Activated T-cell treated with anti-CD3 and anti-CD28 coated beads, Interleukin-2, amount 50 U/mL, for 72 hours (primary cell): ENCODE results near the gene ACY1. TPM values are rescaled to one million over a fixed set of nuclear protein-coding genes. Genes with fewer than 3 reads are reported as not detected.

Experiments
- ATAC-seq, 2 donors: fragments of 150-1000 bp; cut with Tn5 transposase; replicated peaks in 1 of 2; 2 replicates each; pipeline ENCODE4 v1.10.0; 2021; ENCODE audit warnings: moderate library complexity in 2 of 2, mild to moderate bottlenecking in 1 of 2
- DNase-seq, 2 donors: peaks; one replicate each; pipeline ENCODE4 v3.0.0; 2021 to 2022; ENCODE audit warnings: mixed read lengths in 1 of 2
- H3K27ac Mint-ChIP-seq: one replicate; pipeline ENCODE4 v1.8.0; 2022; ENCODE audit warnings: mild to moderate bottlenecking, moderate library complexity, mixed read lengths
- H3K27me3 Mint-ChIP-seq: one replicate; pipeline ENCODE4 v1.8.0; 2022; ENCODE audit warnings: low read depth, mixed read lengths
- H3K36me3 Mint-ChIP-seq, 2 donors: one replicate each; pipeline ENCODE4 v1.8.0; 2022; ENCODE audit warnings: mixed read lengths in 2 of 2, mild to moderate bottlenecking in 1 of 2; ENCODE audit not compliant: insufficient read depth in 2 of 2
- H3K4me1 Mint-ChIP-seq: one replicate; pipeline ENCODE4 v1.8.0; 2022; ENCODE audit warnings: low read depth, mixed read lengths
- H3K4me3 Mint-ChIP-seq, 2 donors: one replicate each; pipeline ENCODE4 v1.8.0; 2022; ENCODE audit warnings: mild to moderate bottlenecking in 2 of 2, mixed read lengths in 2 of 2, moderate library complexity in 2 of 2
- H3K9me3 Mint-ChIP-seq, 2 donors: one replicate each; pipeline ENCODE4 v1.8.0; 2022; ENCODE audit warnings: mixed read lengths in 2 of 2
- total RNA-seq, 2 donors: library from RNA; stranded (reverse); gene quantifications; one replicate each; pipeline ENCODE4 v1.2.3, GENCODE V29; 2022

Gene ACY1
- total RNA-seq, 2 donors from 2014 or later, result 30.2 to 42.4 TPM

DNA sequence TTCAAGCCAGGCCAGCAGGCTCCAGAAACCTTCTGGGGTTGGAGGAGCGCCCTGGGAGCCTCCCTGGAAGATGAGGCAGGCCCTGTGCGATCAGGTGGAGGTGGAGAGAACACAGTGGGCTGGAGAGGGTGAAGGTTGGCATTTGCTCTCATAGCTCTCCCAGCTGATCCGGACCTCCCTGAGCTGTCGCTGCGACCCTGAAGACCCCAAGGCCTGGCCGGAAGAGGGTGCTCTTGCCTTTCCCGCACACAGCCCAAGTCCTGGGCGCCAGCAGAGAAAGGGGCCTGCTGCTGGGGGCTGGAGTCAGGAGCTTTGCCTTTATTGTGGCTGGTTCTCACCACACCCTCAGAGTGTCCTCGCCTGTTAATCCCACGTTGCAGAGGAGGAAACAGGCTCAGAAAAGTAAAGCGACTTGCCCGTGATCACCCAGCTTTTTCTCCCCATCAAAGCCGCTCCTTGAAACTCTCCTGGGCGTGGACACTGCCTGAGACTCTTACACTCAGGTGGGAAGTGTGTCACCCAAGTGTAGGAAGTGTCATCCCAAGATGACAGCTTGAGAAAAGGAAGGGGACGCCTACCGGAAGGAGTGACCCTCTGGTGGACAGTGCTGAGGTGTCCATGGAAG, 20.9 kb downstream of the ACY1 start:
- no peak for DNase-seq
- Mint-ChIP-seq H3K9me3 (no peaks in the 10 kb centered on the region), H3K36me3 (no peaks in the 10 kb centered on the region), H3K27me3 (no peaks in the 10 kb centered on the region), H3K27ac (no peak overlapping the region), H3K4me3 (no peak overlapping the region), H3K4me1 (peaks cover 8% of the 10 kb centered on the region)
- no peak for ATAC-seq

DNA sequence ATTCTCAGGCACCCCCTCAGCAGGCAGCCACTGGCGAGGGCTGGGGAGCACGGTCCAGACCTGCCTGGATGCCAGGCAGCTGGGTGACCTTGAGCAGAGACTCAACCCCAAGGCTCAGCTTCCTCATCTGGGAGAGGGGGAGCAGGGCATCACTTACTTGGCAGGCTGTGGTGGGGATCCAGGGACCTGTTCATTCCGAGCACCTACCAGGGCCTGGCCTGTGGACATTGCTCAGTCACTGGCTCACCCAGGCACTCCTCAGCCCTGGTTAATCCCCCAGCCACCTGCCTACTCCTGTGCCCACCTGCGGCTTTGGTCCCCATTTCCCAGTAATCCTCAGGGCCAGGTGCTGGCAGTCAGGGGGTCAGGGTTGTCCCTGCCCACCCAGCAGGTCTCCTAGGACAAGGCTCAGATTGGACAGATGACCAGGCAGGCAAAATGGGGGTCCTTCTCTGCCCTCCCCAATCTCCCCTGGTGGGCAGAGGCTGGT, 21.6 kb downstream of the ACY1 start:
- Mint-ChIP-seq H3K36me3 (no peaks in the 10 kb centered on the region), H3K4me1 (peaks cover 8% of the 10 kb centered on the region), H3K4me3 (no peak overlapping the region), H3K27ac (no peak overlapping the region), H3K9me3 (no peaks in the 10 kb centered on the region), H3K27me3 (no peaks in the 10 kb centered on the region)
- ATAC-seq (no peak), DNase-seq (no peak)

DNA sequence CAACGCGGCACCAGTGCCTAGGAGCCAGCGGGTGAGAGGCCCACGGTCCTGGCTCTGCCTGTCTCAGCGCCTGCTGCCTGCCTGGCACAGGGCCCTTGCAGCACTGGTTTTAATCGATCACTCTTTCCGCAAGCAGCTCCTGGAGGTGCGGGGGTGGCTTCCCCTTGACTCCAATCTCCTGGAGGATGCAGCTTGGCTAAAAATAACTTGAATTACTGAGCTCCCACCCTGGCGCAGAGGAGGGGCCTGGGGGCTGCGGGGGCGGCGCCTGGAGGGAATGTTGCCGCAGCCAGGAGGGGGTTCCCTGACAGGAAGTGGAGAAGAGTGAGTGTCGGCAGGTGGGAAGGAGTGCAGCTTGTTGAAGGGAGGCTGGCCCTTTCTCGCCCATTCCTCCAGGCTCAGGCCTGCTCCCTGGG, 22.2 kb downstream of the ACY1 start:
- H3K36me3 Mint-ChIP-seq, result no peaks in the 10 kb centered on the region
- H3K27ac Mint-ChIP-seq, result no peak overlapping the region
- no peak for DNase-seq
- H3K4me3 Mint-ChIP-seq, result peak overlapping the region in 1 of 2 donors; percentile 29
- no peaks in the 10 kb centered on the region for H3K27me3 Mint-ChIP-seq
- H3K4me1 Mint-ChIP-seq, result peaks cover 8% of the 10 kb centered on the region
- H3K9me3 Mint-ChIP-seq, result no peaks in the 10 kb centered on the region
- no peak for ATAC-seq

DNA sequence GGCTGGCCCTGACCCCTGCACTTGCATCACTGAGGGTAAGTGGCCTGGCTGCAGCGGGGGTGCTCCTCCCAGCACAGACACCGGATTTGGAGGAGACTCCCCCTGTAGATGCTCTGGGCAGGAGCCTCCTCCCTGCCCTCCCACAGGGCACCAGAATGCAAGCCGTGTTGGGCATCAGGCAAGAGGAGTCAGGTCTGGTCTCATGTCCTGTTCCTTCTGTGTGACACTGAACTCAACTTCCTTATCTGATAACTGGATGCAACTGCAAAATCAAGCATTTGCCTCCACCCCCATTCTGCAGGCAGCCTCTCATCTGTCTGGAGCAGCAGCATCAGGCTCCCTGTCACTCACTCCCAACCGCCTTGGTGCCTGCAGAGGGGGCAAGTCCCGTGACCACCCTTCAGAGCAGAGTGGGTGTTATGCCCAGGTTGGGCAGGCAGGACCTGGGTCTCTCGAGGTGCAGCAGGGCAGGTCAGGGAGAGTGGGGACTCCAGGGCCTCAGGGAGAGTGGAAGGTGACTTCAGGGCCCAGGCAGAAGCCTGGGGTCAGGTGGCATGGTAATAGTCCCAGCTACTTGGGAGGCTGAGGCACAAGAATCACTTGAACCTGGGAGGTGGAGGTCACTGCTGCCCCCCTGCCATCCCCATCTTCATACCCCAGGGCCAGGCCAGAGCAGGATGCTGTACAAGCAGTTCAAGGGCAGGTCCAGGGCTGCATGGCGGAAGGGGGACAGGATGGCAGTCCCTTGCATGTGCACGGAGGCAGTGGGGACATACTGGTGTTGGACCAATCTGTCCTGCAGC, 22.9 kb downstream of the ACY1 start:
- Mint-ChIP-seq H3K36me3 (no peaks in the 10 kb centered on the region), H3K4me3 (no peak overlapping the region), H3K9me3 (no peaks in the 10 kb centered on the region), H3K27ac (no peak overlapping the region), H3K27me3 (no peaks in the 10 kb centered on the region), H3K4me1 (peaks cover 8% of the 10 kb centered on the region)
- ATAC-seq (no peak), DNase-seq (no peak)

DNA sequence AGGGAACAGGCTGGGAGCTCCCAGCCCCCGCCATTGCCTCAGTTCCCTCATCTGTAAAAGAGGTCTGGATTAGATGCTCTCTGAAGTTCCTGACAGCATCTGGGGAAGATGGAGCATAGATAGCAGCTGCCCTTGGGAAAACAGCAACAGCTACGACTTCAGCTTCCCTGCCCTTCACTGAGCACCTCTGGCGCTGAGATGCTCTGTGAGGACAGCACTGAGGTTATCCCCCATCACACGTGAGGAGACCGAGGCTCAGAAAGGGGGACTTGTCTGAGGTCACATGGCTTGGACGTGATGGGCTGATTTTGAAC, 23.4 kb downstream of the ACY1 start:
- Mint-ChIP-seq H3K4me3 (no peak overlapping the region), H3K9me3 (no peaks in the 10 kb centered on the region), H3K36me3 (no peaks in the 10 kb centered on the region), H3K27me3 (no peaks in the 10 kb centered on the region), H3K27ac (no peak overlapping the region), H3K4me1 (peaks cover 8% of the 10 kb centered on the region)
- DNase-seq (no peak), ATAC-seq (no peak)

DNA sequence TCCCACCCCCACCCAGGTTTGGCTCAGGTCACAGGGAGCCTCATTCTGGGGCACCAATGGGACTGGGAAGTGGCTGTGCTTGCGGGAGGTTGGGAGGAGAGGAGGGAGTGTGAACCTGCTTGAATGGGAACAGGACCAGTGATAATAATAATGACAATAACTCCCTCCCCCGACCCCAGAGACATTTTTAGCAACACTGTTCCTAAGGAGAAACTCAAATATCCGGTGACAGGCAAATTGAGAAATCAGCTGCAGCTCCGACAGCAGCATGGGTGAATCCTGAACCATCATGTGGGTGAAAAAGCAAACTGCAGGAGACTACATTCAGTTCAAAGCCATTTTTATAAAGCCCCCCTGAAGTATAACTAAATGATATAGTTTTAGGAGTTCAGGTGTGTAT, 24.0 kb downstream of the ACY1 start:
- DNase-seq (no peak), ATAC-seq (no peak)
- no peaks in the 10 kb centered on the region for H3K9me3 Mint-ChIP-seq
- no peaks in the 10 kb centered on the region for H3K27me3 Mint-ChIP-seq
- H3K4me3 Mint-ChIP-seq, result no peak overlapping the region
- H3K36me3 Mint-ChIP-seq, result no peaks in the 10 kb centered on the region
- peaks cover 8% of the 10 kb centered on the region for H3K4me1 Mint-ChIP-seq
- no peak overlapping the region for H3K27ac Mint-ChIP-seq

DNA sequence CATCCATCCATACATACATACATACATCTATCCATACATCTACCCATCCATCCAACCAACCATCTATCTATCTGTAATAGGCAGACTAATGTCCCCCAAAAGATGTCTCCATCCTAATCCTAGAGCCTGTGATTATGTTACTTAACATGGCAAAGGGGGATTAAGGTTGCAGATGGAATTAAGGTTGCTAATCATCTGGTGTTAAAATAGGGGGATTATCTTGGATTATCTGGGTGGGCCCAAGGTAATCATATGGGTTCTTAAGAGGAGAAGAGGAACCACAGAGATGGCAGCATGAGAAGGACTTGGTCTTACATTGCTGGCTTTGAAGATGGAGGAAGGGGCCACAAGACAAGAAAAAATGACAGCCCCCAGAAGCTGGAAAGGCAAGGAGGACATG, 27.1 kb downstream of the ACY1 start:
- no peak overlapping the region for H3K4me3 Mint-ChIP-seq
- no peak overlapping the region for H3K27ac Mint-ChIP-seq
- DNase-seq, result no peak
- no peaks in the 10 kb centered on the region for H3K36me3 Mint-ChIP-seq
- H3K9me3 Mint-ChIP-seq, result no peaks in the 10 kb centered on the region
- H3K4me1 Mint-ChIP-seq, result peaks cover 8% of the 10 kb centered on the region
- H3K27me3 Mint-ChIP-seq, result no peaks in the 10 kb centered on the region
- no peak for ATAC-seq

DNA sequence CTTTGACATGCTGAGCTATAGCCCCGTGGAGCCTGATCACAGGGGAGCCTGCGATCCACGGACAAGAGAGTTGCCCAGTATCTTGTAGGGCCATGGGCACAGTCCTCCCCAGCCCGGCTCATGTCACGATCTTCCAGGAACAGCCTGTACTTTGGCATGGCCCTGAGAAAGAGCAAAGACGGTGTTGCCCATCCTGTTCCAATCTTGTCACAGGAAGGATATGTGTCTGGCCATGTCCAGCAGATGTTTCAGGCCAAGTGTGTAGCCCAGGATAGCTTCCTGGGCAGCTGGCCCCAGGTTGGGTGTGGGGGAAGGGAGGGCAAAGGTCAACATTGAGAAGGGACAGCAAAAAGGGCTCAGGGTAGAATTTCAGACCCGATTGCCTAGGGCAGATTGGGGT, 29.4 kb downstream of the ACY1 start:
- no peak overlapping the region for H3K27ac Mint-ChIP-seq
- no peak overlapping the region for H3K4me3 Mint-ChIP-seq
- H3K27me3 Mint-ChIP-seq, result no peaks in the 10 kb centered on the region

DNA sequence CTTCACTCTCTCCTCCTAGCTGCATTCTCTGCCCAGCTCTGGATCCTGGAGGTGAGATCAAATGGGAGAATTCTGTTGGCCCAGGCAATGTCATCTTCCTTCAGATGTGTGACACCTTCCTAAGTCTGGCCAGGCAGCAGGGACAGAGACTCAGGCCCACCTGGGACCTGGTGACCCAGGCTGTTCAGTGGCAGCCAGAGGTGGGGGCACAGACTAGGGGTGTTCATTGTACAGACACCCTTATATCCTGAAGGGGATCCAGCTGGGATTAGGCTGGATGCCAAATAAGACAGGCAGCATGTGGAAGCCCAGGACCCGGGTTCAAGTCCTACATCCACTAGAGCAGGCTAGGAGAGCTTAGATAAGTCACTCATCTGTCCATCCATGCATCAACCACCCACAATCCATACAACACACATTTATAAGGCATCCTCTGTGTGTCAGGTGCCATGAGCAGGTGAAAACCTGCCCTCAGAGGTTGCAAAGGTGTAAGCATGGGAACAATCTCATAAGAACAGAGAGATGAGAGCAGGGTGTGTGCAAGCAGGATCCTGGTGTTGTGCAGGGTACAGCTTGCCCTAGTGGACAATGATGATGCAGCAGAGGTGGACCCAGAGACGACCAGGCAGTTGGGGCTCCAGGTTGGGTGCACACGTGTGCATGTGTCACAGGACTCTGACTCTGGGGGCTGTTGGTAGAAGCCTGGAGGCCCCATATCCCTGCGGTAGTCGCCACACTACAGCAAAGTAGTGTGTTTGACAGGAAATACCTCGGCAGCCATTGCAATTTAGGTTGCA, 30.7 kb downstream of the ACY1 start:
- no peak for ATAC-seq
- no peaks in the 10 kb centered on the region for H3K36me3 Mint-ChIP-seq
- H3K27me3 Mint-ChIP-seq, result no peaks in the 10 kb centered on the region
- DNase-seq, result no peak
- H3K4me3 Mint-ChIP-seq, result no peak overlapping the region
- no peak overlapping the region for H3K27ac Mint-ChIP-seq
- H3K9me3 Mint-ChIP-seq, result no peaks in the 10 kb centered on the region
- no peaks in the 10 kb centered on the region for H3K4me1 Mint-ChIP-seq

More for the DNA sequence above, 29.4 kb downstream of the ACY1 start:
- DNase-seq (no peak), ATAC-seq (no peak)
- Mint-ChIP-seq H3K36me3 (no peaks in the 10 kb centered on the region), H3K4me1 (no peaks in the 10 kb centered on the region), H3K9me3 (no peaks in the 10 kb centered on the region)

DNA sequence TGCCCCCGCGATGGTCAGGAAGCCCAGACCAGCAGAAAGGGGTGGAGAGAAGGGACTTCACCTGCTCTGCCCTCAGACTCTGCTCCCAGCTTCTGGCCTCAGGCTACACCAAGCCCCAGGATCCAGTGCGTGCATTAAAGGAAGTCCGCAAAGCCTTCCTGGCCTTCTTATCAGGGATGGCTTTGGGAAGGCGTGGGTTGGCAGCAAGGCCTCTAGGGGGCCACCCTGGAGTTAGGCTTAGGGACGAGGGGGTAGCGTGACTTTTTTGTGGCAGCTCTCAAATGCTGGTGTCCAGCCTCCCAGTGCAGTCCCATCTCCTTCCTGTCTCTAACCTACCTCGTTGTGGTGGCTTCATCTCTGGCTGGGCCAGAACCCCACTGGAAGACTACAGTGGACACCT, 31.3 kb downstream of the ACY1 start:
- H3K4me1 Mint-ChIP-seq, result no peaks in the 10 kb centered on the region
- DNase-seq (no peak), ATAC-seq (no peak)
- no peaks in the 10 kb centered on the region for H3K9me3 Mint-ChIP-seq
- no peak overlapping the region for H3K27ac Mint-ChIP-seq
- no peaks in the 10 kb centered on the region for H3K36me3 Mint-ChIP-seq
- H3K27me3 Mint-ChIP-seq, result no peaks in the 10 kb centered on the region
- H3K4me3 Mint-ChIP-seq, result no peak overlapping the region

DNA sequence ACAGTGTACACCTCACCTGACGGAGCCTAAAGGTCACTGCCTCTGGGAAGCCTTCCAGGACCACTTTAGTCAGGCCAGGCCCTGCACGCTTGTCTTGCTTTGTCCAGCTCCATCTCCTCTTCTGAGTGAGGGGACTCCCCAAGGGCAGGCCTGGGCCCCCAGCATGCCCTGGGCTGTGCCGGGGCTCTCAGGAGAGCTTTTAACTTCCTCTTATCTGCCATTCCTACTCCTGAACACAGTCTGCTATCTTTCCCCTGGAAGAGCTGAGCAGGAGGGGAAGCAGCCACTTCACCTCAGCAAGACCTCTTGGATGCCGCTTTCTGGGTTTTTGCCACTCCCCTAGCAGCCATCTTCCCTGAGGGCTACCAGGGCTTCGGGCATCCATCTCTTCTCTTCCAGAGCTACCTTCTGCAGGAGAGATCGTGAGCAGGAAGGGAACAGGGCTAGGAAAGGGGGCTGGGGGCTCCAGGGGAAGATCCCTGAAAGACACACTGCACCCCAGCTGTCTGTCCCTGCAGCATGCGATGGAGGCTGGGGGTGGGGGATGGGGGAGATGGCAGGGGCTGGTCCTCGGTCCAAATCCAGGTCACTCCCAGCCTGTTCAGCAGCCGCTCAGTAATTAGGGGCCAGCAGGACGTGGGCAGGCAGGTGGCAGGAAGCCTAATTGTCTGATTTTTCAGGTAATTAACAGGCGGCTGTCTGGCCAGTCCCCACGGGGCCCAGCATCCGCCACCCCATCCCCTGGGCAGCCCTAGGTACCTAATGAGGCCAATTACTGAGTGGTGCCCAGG, 32.3 kb downstream of the ACY1 start:
- ATAC-seq, result no peak
- H3K36me3 Mint-ChIP-seq, result no peaks in the 10 kb centered on the region
- DNase-seq, result no peak
- no peak overlapping the region for H3K27ac Mint-ChIP-seq
- no peaks in the 10 kb centered on the region for H3K27me3 Mint-ChIP-seq
- H3K9me3 Mint-ChIP-seq, result no peaks in the 10 kb centered on the region
- H3K4me3 Mint-ChIP-seq, result no peak overlapping the region
- H3K4me1 Mint-ChIP-seq, result no peaks in the 10 kb centered on the region

DNA sequence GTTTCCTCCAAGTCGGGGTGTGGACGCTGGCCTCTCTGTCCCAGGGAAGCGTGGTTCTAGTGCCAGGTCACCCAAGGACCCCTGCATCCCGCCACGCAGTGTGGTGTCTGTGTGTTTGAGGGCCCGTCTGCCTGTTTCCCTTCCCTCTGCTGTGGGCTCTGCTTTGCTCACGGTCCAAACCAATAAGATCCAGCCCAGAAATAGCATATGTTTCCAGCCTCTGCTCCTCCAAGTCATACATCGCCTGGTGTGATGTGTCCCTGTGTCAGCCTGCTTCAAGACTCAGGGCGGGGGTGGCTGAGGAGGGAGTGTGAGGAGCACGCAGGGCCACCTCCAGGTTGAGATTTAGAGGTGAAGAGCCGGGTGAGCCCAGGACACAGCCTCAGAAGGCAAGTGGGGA, 34.3 kb downstream of the ACY1 start:
- no peaks in the 10 kb centered on the region for H3K27me3 Mint-ChIP-seq
- H3K4me1 Mint-ChIP-seq, result no peaks in the 10 kb centered on the region
- DNase-seq (no peak), ATAC-seq (no peak)
- no peak overlapping the region for H3K4me3 Mint-ChIP-seq
- no peaks in the 10 kb centered on the region for H3K36me3 Mint-ChIP-seq
- no peak overlapping the region for H3K27ac Mint-ChIP-seq
- H3K9me3 Mint-ChIP-seq, result no peaks in the 10 kb centered on the region
